HepG2 (cell line): Measurements from ENCODE around the gene NCBP3. TPM values are rescaled to one million over a fixed set of nuclear protein-coding genes. Genes with fewer than 3 reads are reported as not detected.

ENCODE experiments used
- BCL6 ChIP-seq: IDR thresholded peaks from 2 replicates; pipeline ENCODE4 v1.6.1; 2016; ENCODE audit warnings: missing genetic modification reagents, missing compliant biosample characterization
- GATA4 ChIP-seq: sonication (generic); IDR thresholded peaks from 2 replicates; pipeline ENCODE4 v1.6.1; 2016; ENCODE audit warnings: antibody characterized with exemption, low read depth, borderline replicate concordance
- HMG20B ChIP-seq: conservative IDR thresholded peaks from 2 replicates; pipeline ENCODE4 v1.6.1; 2016; ENCODE audit warnings: missing genetic modification reagents, missing compliant biosample characterization
- HNRNPLL ChIP-seq: fragments of 200-400 bp; formaldehyde crosslinking; IDR thresholded peaks from 2 replicates; pipeline ENCODE4 v1.6.1; 2017; ENCODE audit warnings: mild to moderate bottlenecking, low read depth, low read length; ENCODE audit not compliant: poor library complexity, severe bottlenecking
- JUND ChIP-seq: sonication (generic); formaldehyde crosslinking; IDR thresholded peaks from 2 replicates; pipeline ENCODE4 v1.8.0; 2022; ENCODE audit warnings: mild to moderate bottlenecking, missing genetic modification reagents
- PHF5A ChIP-seq: IDR thresholded peaks from one replicate; pipeline ENCODE4 v1.6.1; 2018; ENCODE audit warnings: low read depth, missing genetic modification reagents; ENCODE audit not compliant: unreplicated experiment
- SATB2 ChIP-seq: sonication (generic); formaldehyde crosslinking; IDR thresholded peaks from 2 replicates; pipeline ENCODE4 v1.5.0; 2020; ENCODE audit warnings: missing genetic modification reagents
- SOX5 ChIP-seq: IDR thresholded peaks from 2 replicates; pipeline ENCODE4 v1.6.1; 2016; ENCODE audit warnings: borderline replicate concordance
- SRY ChIP-seq: sonication (generic); formaldehyde crosslinking; IDR thresholded peaks from 2 replicates; pipeline ENCODE4 v1.8.0; 2022; ENCODE audit warnings: mild to moderate bottlenecking, missing genetic modification reagents
- TOE1 ChIP-seq: sonication (generic); formaldehyde crosslinking; IDR thresholded peaks from 2 replicates; pipeline ENCODE4 v1.4.0; 2020; ENCODE audit warnings: mild to moderate bottlenecking, missing genetic modification reagents
- U2AF2 ChIP-seq: fragments of 200-400 bp; formaldehyde crosslinking; IDR thresholded peaks from 2 replicates; pipeline ENCODE4 v1.6.1; 2017; ENCODE audit warnings: low read depth, mild to moderate bottlenecking, low read length
- ZBTB3 ChIP-seq: sonication (generic); formaldehyde crosslinking; IDR thresholded peaks from 2 replicates; pipeline ENCODE4 v1.4.0; 2020; ENCODE audit warnings: low read depth, mild to moderate bottlenecking, moderate library complexity, missing genetic modification reagents, borderline replicate concordance
- ZNF3 ChIP-seq: IDR thresholded peaks from 2 replicates; pipeline ENCODE4 v1.7.0; 2017; ENCODE audit warnings: inconsistent platforms
- ZNF598 ChIP-seq: sonication (generic); formaldehyde crosslinking; IDR thresholded peaks from 2 replicates; pipeline ENCODE4 v1.5.1; 2020; ENCODE audit warnings: mild to moderate bottlenecking, missing genetic modification reagents, borderline replicate concordance
- ZNF776 ChIP-seq: sonication (generic); formaldehyde crosslinking; IDR thresholded peaks from 2 replicates; pipeline ENCODE4 v1.4.0; 2020; ENCODE audit warnings: mild to moderate bottlenecking, missing genetic modification reagents
- polyA plus RNA-seq, 8 experiments: library from polyadenylated mRNA; depleted of rRNA in 3 of 8; stranded (reverse) in 7 of 8; unstranded in 1 of 8; fragments of >200 nt; fragmentation: Illumina TruSeq in 4 of 8; extraction: Trizol in 4 of 8; gene quantifications; 2 replicates each; pipeline versions ENCODE4 v1.2.1 to v1.2.3, GENCODE V29; 2011 to 2016; ENCODE audit warnings: low read depth in 4 of 8, missing spikeins in 1 of 8, mixed read lengths in 1 of 8; ENCODE audit not compliant: insufficient read depth in 1 of 8
- total RNA-seq, 5 experiments: library from RNA; depleted of rRNA; stranded (reverse); fragments of >200 nt; fragmentation: Illumina TruSeq; extraction: Trizol; gene quantifications; 2 replicates each; pipeline ENCODE4 v1.2.3, GENCODE V29; 2016; ENCODE audit warnings: low read depth in 1 of 5
- TF ChIP-seq, protein P1 (sequence below): sonication (generic); formaldehyde crosslinking; IDR thresholded peaks from 2 replicates; pipeline ENCODE4 v1.4.0; 2020; ENCODE audit warnings: mild to moderate bottlenecking, low read depth, missing genetic modification reagents
- TF ChIP-seq, protein P2 (sequence below): sonication (generic); formaldehyde crosslinking; IDR thresholded peaks from 2 replicates; pipeline ENCODE4 v1.8.1; 2023; ENCODE audit warnings: mild to moderate bottlenecking, inconsistent platforms, moderate library complexity, missing genetic modification reagents, borderline replicate concordance
- TF ChIP-seq, protein P3 (sequence below): sonication (generic); formaldehyde crosslinking; IDR thresholded peaks from 2 replicates; pipeline ENCODE4 v1.9.0; 2021; ENCODE audit warnings: missing genetic modification reagents, borderline replicate concordance
- TF ChIP-seq, protein P4 (sequence below): sonication (generic); formaldehyde crosslinking; conservative IDR thresholded peaks from 2 replicates; pipeline ENCODE4 v1.4.0; 2020; ENCODE audit warnings: mild to moderate bottlenecking, missing genetic modification reagents, moderate library complexity

NCBP3 gene
- total and polyA plus RNA-seq, 2 of the 13 experiments (the other 11 are each of a cell fraction or from before 2014, with no cell fraction given), result 19.5 to 24.8 TPM

DNA sequence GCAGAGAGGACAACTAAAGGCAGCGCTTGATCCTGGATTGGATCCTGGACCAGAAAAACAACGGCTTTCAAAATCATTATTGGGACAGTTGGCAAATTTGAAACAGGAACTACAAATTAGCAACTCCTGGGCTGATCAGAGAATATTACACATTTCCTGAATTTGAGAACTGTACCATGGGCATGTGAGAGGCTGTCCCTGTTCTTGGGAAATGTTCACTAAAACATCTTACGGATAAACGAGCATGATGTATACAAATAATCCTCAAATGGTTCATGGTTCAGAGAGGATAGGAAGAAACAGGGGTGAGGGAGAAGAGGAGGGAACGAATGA is 42.8 kb downstream of the NCBP3 start (continued):
- TF ChIP-seq SOX5 (CRISPR knock-in tag), result no peak
- no peak for TF ChIP-seq BCL6
- no peak for TF ChIP-seq GATA4
- TF ChIP-seq SATB2 (CRISPR knock-in tag), result no peak
- TF ChIP-seq HNRNPLL, result no peak
- no peak for TF ChIP-seq ZBTB3 (CRISPR knock-in tag)
- no peak for TF ChIP-seq JUND (CRISPR knock-in tag)
- TF ChIP-seq, protein P1, sequence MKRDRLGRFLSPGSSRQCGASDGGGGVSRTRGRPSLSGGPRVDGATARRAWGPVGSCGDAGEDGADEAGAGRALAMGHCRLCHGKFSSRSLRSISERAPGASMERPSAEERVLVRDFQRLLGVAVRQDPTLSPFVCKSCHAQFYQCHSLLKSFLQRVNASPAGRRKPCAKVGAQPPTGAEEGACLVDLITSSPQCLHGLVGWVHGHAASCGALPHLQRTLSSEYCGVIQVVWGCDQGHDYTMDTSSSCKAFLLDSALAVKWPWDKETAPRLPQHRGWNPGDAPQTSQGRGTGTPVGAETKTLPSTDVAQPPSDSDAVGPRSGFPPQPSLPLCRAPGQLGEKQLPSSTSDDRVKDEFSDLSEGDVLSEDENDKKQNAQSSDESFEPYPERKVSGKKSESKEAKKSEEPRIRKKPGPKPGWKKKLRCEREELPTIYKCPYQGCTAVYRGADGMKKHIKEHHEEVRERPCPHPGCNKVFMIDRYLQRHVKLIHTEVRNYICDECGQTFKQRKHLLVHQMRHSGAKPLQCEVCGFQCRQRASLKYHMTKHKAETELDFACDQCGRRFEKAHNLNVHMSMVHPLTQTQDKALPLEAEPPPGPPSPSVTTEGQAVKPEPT (CRISPR knock-in tag), result no peak
- TF ChIP-seq, protein P2, sequence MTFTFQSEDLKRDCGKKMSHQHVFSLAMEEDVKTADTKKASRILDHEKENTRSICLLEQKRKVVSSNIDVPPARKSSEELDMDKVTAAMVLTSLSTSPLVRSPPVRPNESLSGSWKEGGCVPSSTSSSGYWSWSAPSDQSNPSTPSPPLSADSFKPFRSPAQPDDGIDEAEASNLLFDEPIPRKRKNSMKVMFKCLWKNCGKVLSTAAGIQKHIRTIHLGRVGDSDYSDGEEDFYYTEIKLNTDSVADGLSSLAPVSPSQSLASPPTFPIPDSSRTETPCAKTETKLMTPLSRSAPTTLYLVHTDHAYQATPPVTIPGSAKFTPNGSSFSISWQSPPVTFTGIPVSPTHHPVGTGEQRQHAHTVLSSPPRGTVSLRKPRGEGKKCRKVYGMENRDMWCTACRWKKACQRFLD, result no peak
- no peak for TF ChIP-seq PHF5A (CRISPR knock-in tag)
- TF ChIP-seq ZNF776 (CRISPR knock-in tag), result no peak
- TF ChIP-seq ZNF598 (CRISPR knock-in tag), result no peak
- TF ChIP-seq U2AF2, result no peak
- TF ChIP-seq HMG20B (CRISPR knock-in tag), result no peak
- TF ChIP-seq SRY (CRISPR knock-in tag), result no peak
- TF ChIP-seq ZNF3 (CRISPR knock-in tag), result no peak
- TF ChIP-seq, protein P3, sequence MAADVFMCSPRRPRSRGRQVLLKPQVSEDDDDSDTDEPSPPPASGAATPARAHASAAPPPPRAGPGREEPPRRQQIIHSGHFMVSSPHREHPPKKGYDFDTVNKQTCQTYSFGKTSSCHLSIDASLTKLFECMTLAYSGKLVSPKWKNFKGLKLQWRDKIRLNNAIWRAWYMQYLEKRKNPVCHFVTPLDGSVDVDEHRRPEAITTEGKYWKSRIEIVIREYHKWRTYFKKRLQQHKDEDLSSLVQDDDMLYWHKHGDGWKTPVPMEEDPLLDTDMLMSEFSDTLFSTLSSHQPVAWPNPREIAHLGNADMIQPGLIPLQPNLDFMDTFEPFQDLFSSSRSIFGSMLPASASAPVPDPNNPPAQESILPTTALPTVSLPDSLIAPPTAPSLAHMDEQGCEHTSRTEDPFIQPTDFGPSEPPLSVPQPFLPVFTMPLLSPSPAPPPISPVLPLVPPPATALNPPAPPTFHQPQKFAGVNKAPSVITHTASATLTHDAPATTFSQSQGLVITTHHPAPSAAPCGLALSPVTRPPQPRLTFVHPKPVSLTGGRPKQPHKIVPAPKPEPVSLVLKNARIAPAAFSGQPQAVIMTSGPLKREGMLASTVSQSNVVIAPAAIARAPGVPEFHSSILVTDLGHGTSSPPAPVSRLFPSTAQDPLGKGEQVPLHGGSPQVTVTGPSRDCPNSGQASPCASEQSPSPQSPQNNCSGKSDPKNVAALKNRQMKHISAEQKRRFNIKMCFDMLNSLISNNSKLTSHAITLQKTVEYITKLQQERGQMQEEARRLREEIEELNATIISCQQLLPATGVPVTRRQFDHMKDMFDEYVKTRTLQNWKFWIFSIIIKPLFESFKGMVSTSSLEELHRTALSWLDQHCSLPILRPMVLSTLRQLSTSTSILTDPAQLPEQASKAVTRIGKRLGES (CRISPR knock-in tag), result no peak
- TF ChIP-seq, protein P4, sequence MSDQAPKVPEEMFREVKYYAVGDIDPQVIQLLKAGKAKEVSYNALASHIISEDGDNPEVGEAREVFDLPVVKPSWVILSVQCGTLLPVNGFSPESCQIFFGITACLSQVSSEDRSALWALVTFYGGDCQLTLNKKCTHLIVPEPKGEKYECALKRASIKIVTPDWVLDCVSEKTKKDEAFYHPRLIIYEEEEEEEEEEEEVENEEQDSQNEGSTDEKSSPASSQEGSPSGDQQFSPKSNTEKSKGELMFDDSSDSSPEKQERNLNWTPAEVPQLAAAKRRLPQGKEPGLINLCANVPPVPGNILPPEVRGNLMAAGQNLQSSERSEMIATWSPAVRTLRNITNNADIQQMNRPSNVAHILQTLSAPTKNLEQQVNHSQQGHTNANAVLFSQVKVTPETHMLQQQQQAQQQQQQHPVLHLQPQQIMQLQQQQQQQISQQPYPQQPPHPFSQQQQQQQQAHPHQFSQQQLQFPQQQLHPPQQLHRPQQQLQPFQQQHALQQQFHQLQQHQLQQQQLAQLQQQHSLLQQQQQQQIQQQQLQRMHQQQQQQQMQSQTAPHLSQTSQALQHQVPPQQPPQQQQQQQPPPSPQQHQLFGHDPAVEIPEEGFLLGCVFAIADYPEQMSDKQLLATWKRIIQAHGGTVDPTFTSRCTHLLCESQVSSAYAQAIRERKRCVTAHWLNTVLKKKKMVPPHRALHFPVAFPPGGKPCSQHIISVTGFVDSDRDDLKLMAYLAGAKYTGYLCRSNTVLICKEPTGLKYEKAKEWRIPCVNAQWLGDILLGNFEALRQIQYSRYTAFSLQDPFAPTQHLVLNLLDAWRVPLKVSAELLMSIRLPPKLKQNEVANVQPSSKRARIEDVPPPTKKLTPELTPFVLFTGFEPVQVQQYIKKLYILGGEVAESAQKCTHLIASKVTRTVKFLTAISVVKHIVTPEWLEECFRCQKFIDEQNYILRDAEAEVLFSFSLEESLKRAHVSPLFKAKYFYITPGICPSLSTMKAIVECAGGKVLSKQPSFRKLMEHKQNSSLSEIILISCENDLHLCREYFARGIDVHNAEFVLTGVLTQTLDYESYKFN, result peak; percentile 47; the same call in 1 of the 2 replicates
- TF ChIP-seq TOE1, result no peak
